Gastroesophageal sphincter (tissue), 3 donors: ENCODE measurements around the gene GATAD1.

Experiments used
- EP300 ChIP-seq: sonication (generic); formaldehyde crosslinking; IDR thresholded peaks from one replicate; pipeline ENCODE4 v1.6.1; 2017; ENCODE audit warnings: antibody characterized with exemption, mild to moderate bottlenecking
- POLR2A ChIP-seq, 2 donors: fragments of 450-650 bp; IDR thresholded peaks; one replicate each; pipeline ENCODE4 v1.6.1; 2017; ENCODE audit warnings: antibody characterized with exemption in 2 of 2, mild to moderate bottlenecking in 2 of 2, moderate library complexity in 1 of 2
- TF ChIP-seq, protein P1 (sequence below), 4 experiments: fragments of 200-600 bp in 2 of 4; fragments of 450-650 bp in 2 of 4; sonication (generic) in 1 of 4; IDR thresholded peaks; one replicate each; pipeline ENCODE4 v1.5.1; 2017 to 2019; ENCODE audit warnings: antibody characterized with exemption in 4 of 4, mild to moderate bottlenecking in 2 of 4, moderate library complexity in 2 of 4

DNA sequence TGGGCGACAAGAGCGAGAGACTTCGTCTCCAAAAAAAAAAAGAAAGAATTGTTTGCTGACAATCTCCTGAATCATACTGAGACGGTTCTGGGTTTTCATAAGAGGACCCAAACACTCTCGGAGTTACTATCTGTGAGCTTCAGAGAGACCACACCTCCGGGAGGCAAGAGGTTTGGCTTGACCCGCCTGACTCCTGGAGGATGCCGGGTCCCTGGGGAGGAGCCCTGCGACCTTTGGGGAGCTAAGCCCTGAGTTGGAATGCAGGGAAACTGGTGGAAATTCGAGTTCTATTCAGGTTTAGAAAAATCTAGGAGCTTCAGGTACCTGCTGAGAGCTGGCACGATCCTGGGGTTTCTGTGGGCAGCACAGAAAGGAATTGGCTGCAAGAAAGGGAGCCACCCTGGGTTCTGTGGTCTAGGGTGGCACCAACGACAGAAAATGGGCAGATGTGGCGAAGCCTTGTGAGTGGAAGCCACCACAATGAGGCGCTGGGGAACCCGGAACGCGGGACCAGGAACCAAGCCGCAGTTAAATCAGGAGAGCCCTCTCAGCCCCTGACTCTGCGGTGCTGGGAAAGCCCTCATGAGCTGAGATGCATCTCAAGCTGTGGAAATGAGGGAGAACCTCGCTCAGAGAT is 21.9 kb upstream of the GATAD1 start:
- TF ChIP-seq POLR2A (IDR thresholded peaks at IDR 0.05) = no peak
- no peak for TF ChIP-seq EP300
- TF ChIP-seq, protein P1, sequence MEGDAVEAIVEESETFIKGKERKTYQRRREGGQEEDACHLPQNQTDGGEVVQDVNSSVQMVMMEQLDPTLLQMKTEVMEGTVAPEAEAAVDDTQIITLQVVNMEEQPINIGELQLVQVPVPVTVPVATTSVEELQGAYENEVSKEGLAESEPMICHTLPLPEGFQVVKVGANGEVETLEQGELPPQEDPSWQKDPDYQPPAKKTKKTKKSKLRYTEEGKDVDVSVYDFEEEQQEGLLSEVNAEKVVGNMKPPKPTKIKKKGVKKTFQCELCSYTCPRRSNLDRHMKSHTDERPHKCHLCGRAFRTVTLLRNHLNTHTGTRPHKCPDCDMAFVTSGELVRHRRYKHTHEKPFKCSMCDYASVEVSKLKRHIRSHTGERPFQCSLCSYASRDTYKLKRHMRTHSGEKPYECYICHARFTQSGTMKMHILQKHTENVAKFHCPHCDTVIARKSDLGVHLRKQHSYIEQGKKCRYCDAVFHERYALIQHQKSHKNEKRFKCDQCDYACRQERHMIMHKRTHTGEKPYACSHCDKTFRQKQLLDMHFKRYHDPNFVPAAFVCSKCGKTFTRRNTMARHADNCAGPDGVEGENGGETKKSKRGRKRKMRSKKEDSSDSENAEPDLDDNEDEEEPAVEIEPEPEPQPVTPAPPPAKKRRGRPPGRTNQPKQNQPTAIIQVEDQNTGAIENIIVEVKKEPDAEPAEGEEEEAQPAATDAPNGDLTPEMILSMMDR (IDR thresholded peaks at IDR 0.05) = no peak
